ENCODE data around the gene KRTAP23-1.

- TF ChIP-seq CTCF (IDR thresholded peaks at IDR 0.05; ENCODE audit: low read depth, low read length, missing input control), result no peak
- TF ChIP-seq FOXA1 (IDR thresholded peaks at IDR 0.05), result no peak
- no peak for TF ChIP-seq ZBTB33 (IDR thresholded peaks at IDR 0.05)
- no peak for TF ChIP-seq MAX (IDR thresholded peaks at IDR 0.05)
- no peak for TF ChIP-seq GABPA (IDR thresholded peaks at IDR 0.05 in 1 of 2, conservative IDR thresholded peaks at IDR 0.05 in 1 of 2)
- TF ChIP-seq REST (IDR thresholded peaks at IDR 0.05), result no peak
- no peak for TF ChIP-seq YY1 (IDR thresholded peaks at IDR 0.05)
- no peak for TF ChIP-seq SP1 (IDR thresholded peaks at IDR 0.05)
- no peak for TF ChIP-seq TAF1 (conservative IDR thresholded peaks at IDR 0.05)
These were observed 1.2 kb upstream of the KRTAP23-1 start for GRCh38 chr21:30349572-30349971.
